Measurements from ENCODE around the gene KIFAP3.

The KIFAP3 gene

DNA sequence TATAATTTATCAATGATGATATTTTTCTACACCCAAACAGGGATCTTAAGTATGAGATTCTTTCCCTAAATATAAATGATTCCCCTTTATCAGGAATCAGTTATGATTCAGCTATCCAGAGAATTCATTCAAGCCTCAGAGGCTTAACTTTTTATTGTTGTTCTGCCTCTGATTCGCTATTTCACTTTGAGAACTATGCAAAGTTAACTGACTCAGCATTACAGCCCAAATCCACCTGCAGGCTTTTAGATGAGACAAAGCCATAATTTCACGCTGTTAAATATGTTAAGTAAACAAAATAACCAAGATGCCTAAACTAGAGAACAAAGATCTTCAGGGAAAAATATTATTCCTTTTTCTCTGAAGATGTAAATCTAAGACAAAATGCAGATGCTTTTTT lies 189.3 kb downstream of the KIFAP3 start:
- no peak for TF ChIP-seq CTCF (IDR thresholded peaks at IDR 0.05; ENCODE audit: low read depth, low read length)
- Histone ChIP-seq H3K4me3 (ENCODE audit: low read depth, low read length) (no peak overlapping the region), H3K9me3 (no peaks in the 10 kb centered on the region), H3K27me3 (no peaks in the 10 kb centered on the region), H3K4me1 (no peaks in the 10 kb centered on the region), H3K36me3 (peaks cover 7% of the 10 kb centered on the region; the same call in 1 of the 2 replicates)
- DNase-seq, result no peak

DNA sequence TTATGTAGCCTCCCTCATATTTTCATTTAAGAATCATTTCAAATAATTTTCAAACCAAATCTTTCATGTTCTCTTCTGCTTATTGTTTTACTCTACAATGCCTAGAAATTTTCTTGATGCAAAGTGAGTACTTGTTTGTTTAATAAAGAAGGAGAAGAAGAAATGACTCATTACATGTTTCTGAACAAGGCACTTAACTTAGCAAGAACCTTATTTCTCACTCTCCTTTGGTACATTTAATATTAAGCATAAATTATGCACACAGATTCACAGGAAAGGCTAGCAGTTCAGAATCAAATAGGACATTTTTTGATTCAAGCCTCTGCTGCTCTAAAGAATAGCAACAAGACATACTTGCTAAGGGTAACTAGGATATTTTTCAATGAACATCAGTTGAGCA lies 189.9 kb downstream of the KIFAP3 start:
- Histone ChIP-seq H3K36me3 (peaks cover 7% of the 10 kb centered on the region; the same call in 1 of the 2 replicates), H3K4me3 (ENCODE audit: low read depth, low read length) (no peak overlapping the region), H3K27me3 (no peaks in the 10 kb centered on the region), H3K4me1 (no peaks in the 10 kb centered on the region), H3K9me3 (no peaks in the 10 kb centered on the region)
- DNase-seq, result no peak
- TF ChIP-seq CTCF (IDR thresholded peaks at IDR 0.05; ENCODE audit: low read depth, low read length), result no peak

DNA sequence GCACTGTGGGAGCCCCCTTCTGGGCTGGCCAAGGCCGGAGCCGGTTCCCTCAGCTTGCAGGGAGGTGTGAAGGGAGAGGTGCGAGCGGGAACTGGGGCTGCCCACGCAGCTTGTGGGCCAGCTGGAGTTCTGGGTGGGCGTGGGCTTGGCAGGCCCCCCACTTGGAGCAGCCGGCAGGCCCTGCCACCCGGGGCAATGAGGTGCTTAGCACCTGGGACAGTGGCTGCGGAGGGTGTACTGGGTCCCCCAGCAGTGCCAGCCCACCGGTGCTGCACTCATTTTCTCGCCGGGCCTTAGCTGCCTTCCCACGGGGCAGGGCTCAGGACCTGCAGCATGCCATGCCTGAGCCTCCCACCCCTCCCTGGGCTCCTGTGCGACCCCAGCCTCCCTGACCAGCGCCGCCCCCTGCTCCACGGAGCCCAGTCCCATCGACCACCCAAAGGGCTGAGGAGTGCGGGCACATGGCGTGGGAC lies 192.4 kb downstream of the KIFAP3 start:
- Histone ChIP-seq H3K27me3 (no peaks in the 10 kb centered on the region), H3K9me3 (no peaks in the 10 kb centered on the region), H3K4me3 (ENCODE audit: low read depth, low read length) (no peak overlapping the region), H3K36me3 (peaks cover 4% of the 10 kb centered on the region; the same call in 1 of the 2 replicates), H3K4me1 (peaks cover 5% of the 10 kb centered on the region)
- no peak for DNase-seq
- TF ChIP-seq CTCF (IDR thresholded peaks at IDR 0.05; ENCODE audit: low read depth, low read length), result no peak

GRCh38 chr1:169879034-169879840 lies 195.3 kb downstream of the KIFAP3 start:
- DNase-seq, result no peak
- TF ChIP-seq CTCF (IDR thresholded peaks at IDR 0.05; ENCODE audit: low read depth, low read length), result no peak
- Histone ChIP-seq H3K27me3 (no peaks in the 10 kb centered on the region), H3K4me3 (ENCODE audit: low read depth, low read length) (no peak overlapping the region), H3K4me1 (peaks cover 5% of the 10 kb centered on the region), H3K36me3 (no peaks in the 10 kb centered on the region; the same call in 1 of the 2 replicates), H3K9me3 (no peaks in the 10 kb centered on the region)

DNA sequence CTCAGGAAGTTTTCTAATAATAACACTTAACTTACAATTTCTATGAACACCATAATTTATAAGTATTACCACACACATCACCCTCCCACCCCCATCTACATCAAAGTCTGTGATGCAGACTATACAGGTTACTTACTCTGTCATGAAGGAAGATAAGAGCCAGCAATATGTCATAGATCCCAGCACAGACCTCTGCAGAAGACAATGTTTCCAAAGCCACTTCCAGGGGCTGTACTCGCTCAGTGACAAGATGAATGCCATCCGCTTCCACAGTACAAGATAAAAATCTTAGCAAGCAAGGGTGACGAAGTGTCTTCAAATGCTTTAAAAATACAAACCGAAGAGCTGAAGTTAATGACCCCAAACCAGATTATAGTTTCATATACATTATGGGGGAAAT lies 196.0 kb downstream of the KIFAP3 start:
- TF ChIP-seq CTCF (IDR thresholded peaks at IDR 0.05; ENCODE audit: low read depth, low read length), result no peak
- Histone ChIP-seq H3K4me1 (peaks cover 5% of the 10 kb centered on the region), H3K9me3 (no peaks in the 10 kb centered on the region), H3K36me3 (no peaks in the 10 kb centered on the region; the same call in 1 of the 2 replicates), H3K4me3 (ENCODE audit: low read depth, low read length) (no peak overlapping the region), H3K27me3 (no peaks in the 10 kb centered on the region)
- no peak for DNase-seq

DNA sequence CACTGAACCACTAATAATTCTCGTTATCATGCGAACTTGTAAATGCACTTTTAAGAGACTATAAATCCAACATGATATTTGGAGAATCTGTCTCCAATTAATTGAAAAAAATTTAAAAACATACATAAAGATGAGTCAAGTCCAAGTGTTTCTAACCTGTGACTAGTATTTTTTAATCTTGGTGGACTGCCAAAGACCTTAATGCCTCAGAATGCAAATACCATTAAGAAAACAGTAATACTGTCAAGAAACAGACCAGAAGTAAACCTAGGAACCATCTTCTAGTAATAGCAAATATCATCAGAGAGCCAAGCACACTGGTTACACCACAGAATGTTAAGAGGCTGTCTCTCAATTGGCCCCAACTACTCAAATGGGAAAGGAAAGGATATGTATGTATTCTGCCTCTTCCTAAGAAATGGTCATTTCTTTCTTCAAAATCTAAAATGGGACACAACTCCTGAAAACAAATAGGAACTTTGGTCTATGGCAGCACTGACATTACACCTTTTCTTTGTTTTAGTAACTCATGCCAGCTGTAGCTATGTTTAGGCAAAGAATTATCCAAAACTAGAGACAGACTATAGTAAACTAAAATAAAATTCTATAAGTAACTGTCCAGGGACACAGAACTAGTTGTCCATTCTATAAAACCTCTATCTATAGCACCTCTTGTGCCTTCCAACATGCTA lies 196.5 kb downstream of the KIFAP3 start:
- no peaks in the 10 kb centered on the region for H3K27me3 ChIP-seq
- no peak for TF ChIP-seq CTCF (IDR thresholded peaks at IDR 0.05; ENCODE audit: low read depth, low read length)
- peaks cover 4% of the 10 kb centered on the region for H3K36me3 ChIP-seq
- H3K4me3 ChIP-seq (ENCODE audit: low read depth, low read length), result no peak overlapping the region
- no peak for DNase-seq
- no peaks in the 10 kb centered on the region for H3K9me3 ChIP-seq
- H3K4me1 ChIP-seq, result peaks cover 5% of the 10 kb centered on the region
